K562 (cell line): ENCODE results near the gene MEX3A. TPM values are rescaled to one million over a fixed set of nuclear protein-coding genes. Genes with fewer than 3 reads are reported as not detected.

Source experiments
- CBX1 ChIP-seq: sonication (generic); IDR thresholded peaks from 2 replicates; pipeline ENCODE4 v1.6.1; 2016; ENCODE audit warnings: antibody characterized with exemption, low read depth, mild to moderate bottlenecking
- ESRRB ChIP-seq: fragments of 250-450 bp; sonication (Bioruptor Pico); IDR thresholded peaks from 2 replicates; pipeline ENCODE4 v1.5.0; 2020; ENCODE audit warnings: mild to moderate bottlenecking, moderate library complexity, borderline replicate concordance
- EWSR1 ChIP-seq: fragments of 450-650 bp; IDR thresholded peaks from 2 replicates; pipeline ENCODE4 v1.6.1; 2018; ENCODE audit warnings: borderline replicate concordance, mild to moderate bottlenecking, low read depth, moderate library complexity; ENCODE audit not compliant: partially characterized antibody
- HDAC3 ChIP-seq: fragments of 450-650 bp; IDR thresholded peaks from 2 replicates; pipeline ENCODE4 v1.6.1; 2018; ENCODE audit warnings: borderline replicate concordance, mild to moderate bottlenecking, moderate library complexity; ENCODE audit not compliant: partially characterized antibody
- ILK ChIP-seq: fragments of 450-650 bp; IDR thresholded peaks from 2 replicates; pipeline ENCODE4 v1.6.1; 2016; ENCODE audit warnings: missing genetic modification characterization, low read depth, mild to moderate bottlenecking, missing compliant biosample characterization, moderate library complexity, borderline replicate concordance
- KAT2B ChIP-seq: IDR thresholded peaks from one replicate; pipeline ENCODE4 v1.6.1; 2012; ENCODE audit warnings: low read depth, mild to moderate bottlenecking, control low read depth, inconsistent platforms, low read length, moderate library complexity
- MTA1 ChIP-seq: fragments of 450-650 bp; IDR thresholded peaks from 2 replicates; pipeline ENCODE4 v1.6.1; 2017; ENCODE audit warnings: borderline replicate concordance
- MYNN ChIP-seq, 2 experiments: sonication (generic); formaldehyde crosslinking in 1 of 2; IDR thresholded peaks; 2 replicates each; pipeline versions ENCODE4 v1.5.0 to v1.6.1; 2016 to 2020; ENCODE audit warnings: antibody characterized with exemption in 1 of 2, missing genetic modification reagents in 1 of 2
- POLR2A ChIP-seq: fragments of 450-650 bp; conservative IDR thresholded peaks from 2 replicates; pipeline ENCODE4 v1.6.1; 2016
- PURB ChIP-seq: sonication (generic); formaldehyde crosslinking; IDR thresholded peaks from 2 replicates; pipeline ENCODE4 v1.9.0; 2021; ENCODE audit warnings: low read depth, mild to moderate bottlenecking, missing genetic modification reagents
- RBM14 ChIP-seq: fragments of 200-400 bp; formaldehyde crosslinking; IDR thresholded peaks from 2 replicates; pipeline ENCODE4 v1.6.1; 2018; ENCODE audit warnings: low read depth, mild to moderate bottlenecking, low read length, moderate library complexity, borderline replicate concordance; ENCODE audit not compliant: insufficient read depth
- RCOR1 ChIP-seq, 2 experiments: IDR thresholded peaks; 2 replicates each; pipeline ENCODE4 v1.6.1; 2012; ENCODE audit warnings: low read depth in 2 of 2, low read length in 2 of 2, borderline replicate concordance in 1 of 2, improper control_type of control experiment in 1 of 2
- TCF3 ChIP-seq: sonication (generic); formaldehyde crosslinking; IDR thresholded peaks from 2 replicates; pipeline ENCODE4 v1.4.0; 2020; ENCODE audit warnings: mild to moderate bottlenecking, missing genetic modification reagents
- THRB ChIP-seq: fragments of 450-650 bp; formaldehyde crosslinking; conservative IDR thresholded peaks from 2 replicates; pipeline ENCODE4 v1.4.0; 2022; ENCODE audit warnings: mild to moderate bottlenecking, missing genetic modification characterization
- ZNF133 ChIP-seq: fragments of 250-450 bp; sonication (Bioruptor Pico); IDR thresholded peaks from 2 replicates; pipeline ENCODE4 v1.4.0; 2020; ENCODE audit warnings: mild to moderate bottlenecking
- ZNF584 ChIP-seq: fragments of 200-800 bp; sonication (Bioruptor generic); IDR thresholded peaks from 2 replicates; pipeline ENCODE4 v1.6.1; 2016; ENCODE audit warnings: low read depth, mild to moderate bottlenecking, missing genetic modification characterization, missing compliant biosample characterization
- ZNF696 ChIP-seq: fragments of 250-450 bp; sonication (Bioruptor Pico); conservative IDR thresholded peaks from 2 replicates; pipeline ENCODE4 v1.4.0; 2020; ENCODE audit warnings: mild to moderate bottlenecking, moderate library complexity
- polyA plus RNA-seq, 8 experiments: library from polyadenylated mRNA; depleted of rRNA in 4 of 8; stranded (reverse) in 5 of 8; unstranded in 3 of 8; fragments of >200 nt; fragmentation: Nextera tagmentation in 2 of 8; fragmentation: Illumina TruSeq in 1 of 8; extraction: Ambion mirVana in 2 of 8; extraction: Trizol in 1 of 8; gene quantifications; 2 replicates each; pipeline versions ENCODE4 v1.2.1 to v1.2.3, GENCODE V29; 2011 to 2014; ENCODE audit warnings: inconsistent platforms in 1 of 8, missing spikeins in 1 of 8
- total RNA-seq, 7 experiments: library from RNA; depleted of rRNA in 6 of 7; stranded (reverse); fragments of >200 nt in 6 of 7; fragmentation: Illumina TruSeq in 2 of 7; extraction: Trizol in 2 of 7; gene quantifications; 2 replicates each; pipeline versions ENCODE4 v1.2.1 to v1.2.3, GENCODE V29; 2011 to 2021; ENCODE audit warnings: low replicate concordance in 1 of 7
- TF ChIP-seq, protein P1 (sequence below): sonication (generic); formaldehyde crosslinking; IDR thresholded peaks from 2 replicates; pipeline ENCODE4 v1.8.1; 2023; ENCODE audit warnings: missing genetic modification reagents, mild to moderate bottlenecking, borderline replicate concordance
- TF ChIP-seq, protein P2 (sequence below): fragments of 250-450 bp; sonication (Bioruptor Pico); IDR thresholded peaks from 2 replicates; pipeline ENCODE4 v1.4.0; 2020; ENCODE audit warnings: borderline replicate concordance

Gene MEX3A
- total and polyA plus RNA-seq, 9 of the 15 experiments (the other 6 are each of a cell fraction or from before 2014, with no cell fraction given), result 0.36 to 13.7 (median 5.2) TPM

DNA sequence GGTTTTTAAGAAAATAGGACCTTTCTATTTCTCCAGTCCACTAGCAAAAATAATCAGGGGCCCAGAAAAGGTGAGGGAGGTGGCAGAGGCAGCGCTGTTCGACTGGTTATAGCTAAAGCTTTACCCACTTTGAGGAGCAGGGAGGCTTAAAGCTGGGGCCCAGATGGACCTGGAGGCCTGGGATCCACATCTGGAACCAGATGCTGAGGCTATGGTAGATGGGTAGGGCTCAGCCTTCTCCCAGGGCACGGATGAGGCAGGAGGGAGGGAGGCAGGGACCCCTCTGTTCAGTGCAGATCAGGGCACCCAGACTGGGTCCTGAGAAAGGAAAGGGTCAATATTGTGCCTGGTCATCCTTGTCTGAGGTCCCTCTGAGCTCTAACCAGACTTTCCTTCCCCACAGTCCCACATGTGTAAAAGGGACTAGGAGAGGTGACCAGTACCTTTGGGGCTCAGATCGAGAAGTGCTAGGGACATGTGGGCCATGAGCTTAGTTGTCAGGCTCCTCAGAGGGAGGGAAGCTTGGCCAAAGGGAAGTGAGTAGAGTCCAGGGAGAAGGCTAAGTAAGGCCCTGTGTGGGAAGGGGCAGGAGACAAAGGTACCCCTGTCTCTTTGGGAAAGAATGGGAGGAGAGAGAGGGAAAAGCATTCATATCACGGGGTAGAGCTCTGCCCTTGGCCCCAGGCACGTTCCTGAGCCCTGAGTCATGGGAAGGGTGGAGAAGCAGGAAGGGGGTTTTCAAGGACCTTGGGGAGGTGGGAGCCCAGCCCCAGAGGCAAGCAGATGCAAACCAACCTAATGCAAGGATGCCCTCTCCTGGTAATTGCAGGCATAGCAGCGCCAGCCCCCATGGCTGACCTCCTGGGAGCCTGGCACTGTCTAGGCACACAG is 47.7 kb upstream of the MEX3A start (continued):
- TF ChIP-seq, protein P1, sequence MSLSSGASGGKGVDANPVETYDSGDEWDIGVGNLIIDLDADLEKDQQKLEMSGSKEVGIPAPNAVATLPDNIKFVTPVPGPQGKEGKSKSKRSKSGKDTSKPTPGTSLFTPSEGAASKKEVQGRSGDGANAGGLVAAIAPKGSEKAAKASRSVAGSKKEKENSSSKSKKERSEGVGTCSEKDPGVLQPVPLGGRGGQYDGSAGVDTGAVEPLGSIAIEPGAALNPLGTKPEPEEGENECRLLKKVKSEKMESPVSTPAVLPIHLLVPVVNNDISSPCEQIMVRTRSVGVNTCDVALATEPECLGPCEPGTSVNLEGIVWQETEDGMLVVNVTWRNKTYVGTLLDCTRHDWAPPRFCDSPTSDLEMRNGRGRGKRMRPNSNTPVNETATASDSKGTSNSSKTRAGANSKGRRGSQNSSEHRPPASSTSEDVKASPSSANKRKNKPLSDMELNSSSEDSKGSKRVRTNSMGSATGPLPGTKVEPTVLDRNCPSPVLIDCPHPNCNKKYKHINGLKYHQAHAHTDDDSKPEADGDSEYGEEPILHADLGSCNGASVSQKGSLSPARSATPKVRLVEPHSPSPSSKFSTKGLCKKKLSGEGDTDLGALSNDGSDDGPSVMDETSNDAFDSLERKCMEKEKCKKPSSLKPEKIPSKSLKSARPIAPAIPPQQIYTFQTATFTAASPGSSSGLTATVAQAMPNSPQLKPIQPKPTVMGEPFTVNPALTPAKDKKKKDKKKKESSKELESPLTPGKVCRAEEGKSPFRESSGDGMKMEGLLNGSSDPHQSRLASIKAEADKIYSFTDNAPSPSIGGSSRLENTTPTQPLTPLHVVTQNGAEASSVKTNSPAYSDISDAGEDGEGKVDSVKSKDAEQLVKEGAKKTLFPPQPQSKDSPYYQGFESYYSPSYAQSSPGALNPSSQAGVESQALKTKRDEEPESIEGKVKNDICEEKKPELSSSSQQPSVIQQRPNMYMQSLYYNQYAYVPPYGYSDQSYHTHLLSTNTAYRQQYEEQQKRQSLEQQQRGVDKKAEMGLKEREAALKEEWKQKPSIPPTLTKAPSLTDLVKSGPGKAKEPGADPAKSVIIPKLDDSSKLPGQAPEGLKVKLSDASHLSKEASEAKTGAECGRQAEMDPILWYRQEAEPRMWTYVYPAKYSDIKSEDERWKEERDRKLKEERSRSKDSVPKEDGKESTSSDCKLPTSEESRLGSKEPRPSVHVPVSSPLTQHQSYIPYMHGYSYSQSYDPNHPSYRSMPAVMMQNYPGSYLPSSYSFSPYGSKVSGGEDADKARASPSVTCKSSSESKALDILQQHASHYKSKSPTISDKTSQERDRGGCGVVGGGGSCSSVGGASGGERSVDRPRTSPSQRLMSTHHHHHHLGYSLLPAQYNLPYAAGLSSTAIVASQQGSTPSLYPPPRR (CRISPR knock-in tag), result no peak
- no peak for TF ChIP-seq TCF3 (CRISPR knock-in tag)
- TF ChIP-seq MYNN (IDR thresholded peaks at IDR 0.05), result no peak
- no peak for TF ChIP-seq MYNN (CRISPR knock-in tag; IDR thresholded peaks at IDR 0.05)
- TF ChIP-seq, protein P2, sequence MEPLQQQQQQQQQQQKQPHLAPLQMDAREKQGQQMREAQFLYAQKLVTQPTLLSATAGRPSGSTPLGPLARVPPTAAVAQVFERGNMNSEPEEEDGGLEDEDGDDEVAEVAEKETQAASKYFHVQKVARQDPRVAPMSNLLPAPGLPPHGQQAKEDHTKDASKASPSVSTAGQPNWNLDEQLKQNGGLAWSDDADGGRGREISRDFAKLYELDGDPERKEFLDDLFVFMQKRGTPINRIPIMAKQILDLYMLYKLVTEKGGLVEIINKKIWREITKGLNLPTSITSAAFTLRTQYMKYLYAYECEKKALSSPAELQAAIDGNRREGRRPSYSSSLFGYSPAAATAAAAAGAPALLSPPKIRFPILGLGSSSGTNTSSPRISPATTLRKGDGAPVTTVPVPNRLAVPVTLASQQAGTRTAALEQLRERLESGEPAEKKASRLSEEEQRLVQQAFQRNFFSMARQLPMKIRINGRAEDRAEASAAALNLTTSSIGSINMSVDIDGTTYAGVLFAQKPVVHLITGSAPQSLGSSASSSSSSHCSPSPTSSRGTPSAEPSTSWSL (CRISPR knock-in tag), result no peak
- peak; percentile 18; the same call in 1 of the 2 replicates for TF ChIP-seq THRB (CRISPR knock-in tag)
- TF ChIP-seq HDAC3, result no peak
- TF ChIP-seq MTA1, result 0 out of 2 replicates have a peak, but pooled peaks have one; percentile 44
- TF ChIP-seq POLR2A, result no peak
- TF ChIP-seq EWSR1, result no peak
- TF ChIP-seq KAT2B, result no peak
- TF ChIP-seq ESRRB (CRISPR knock-in tag), result no peak
- no peak for TF ChIP-seq ZNF584 (CRISPR knock-in tag)
- no peak for TF ChIP-seq ILK (tag)
- no peak for TF ChIP-seq CBX1
- TF ChIP-seq RBM14, result no peak
- no peak for TF ChIP-seq RCOR1 (IDR thresholded peaks at IDR 0.05; ENCODE audit: borderline replicate concordance in 1 of 2, low read depth in 2 of 2, low read length in 2 of 2)
- TF ChIP-seq PURB (CRISPR knock-in tag), result no peak
- TF ChIP-seq ZNF133 (CRISPR knock-in tag), result no peak
- TF ChIP-seq ZNF696 (CRISPR knock-in tag), result no peak
